Lower leg skin (tissue), 3 donors: ENCODE data around the gene ZNF783.

Experiments used
- POLR2A ChIP-seq, 2 donors: fragments of 450-650 bp; IDR thresholded peaks; one replicate each; pipeline ENCODE4 v1.6.1; 2016 to 2017; ENCODE audit warnings: antibody characterized with exemption in 2 of 2, mild to moderate bottlenecking in 1 of 2, moderate library complexity in 1 of 2
- TF ChIP-seq, protein P1 (sequence below), 3 donors: fragments of 450-650 bp; IDR thresholded peaks; one replicate each; pipeline ENCODE4 v1.5.1; 2016; ENCODE audit warnings: antibody characterized with exemption in 3 of 3, mild to moderate bottlenecking in 3 of 3, moderate library complexity in 2 of 3

DNA sequence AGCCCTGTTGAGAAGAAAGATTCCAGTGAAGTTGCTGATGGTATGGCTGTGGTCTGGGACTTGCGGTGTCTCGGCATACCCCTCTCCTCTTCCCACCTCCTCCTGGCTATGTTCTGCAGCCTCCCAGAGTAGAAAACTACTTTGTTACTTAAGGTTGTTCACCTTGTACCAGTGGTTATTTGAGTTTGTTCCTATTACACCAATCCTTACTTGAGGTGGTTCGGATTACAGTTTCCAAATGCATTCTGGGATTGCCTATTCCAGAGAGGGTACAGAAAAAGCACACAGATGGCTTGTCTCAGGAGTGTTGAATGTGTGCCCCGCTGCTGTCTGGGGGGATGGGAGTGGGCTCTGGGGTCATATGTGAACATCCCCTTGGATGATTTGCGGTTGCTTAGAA, 6.8 kb upstream of the ZNF783 start:
- TF ChIP-seq, protein P1, sequence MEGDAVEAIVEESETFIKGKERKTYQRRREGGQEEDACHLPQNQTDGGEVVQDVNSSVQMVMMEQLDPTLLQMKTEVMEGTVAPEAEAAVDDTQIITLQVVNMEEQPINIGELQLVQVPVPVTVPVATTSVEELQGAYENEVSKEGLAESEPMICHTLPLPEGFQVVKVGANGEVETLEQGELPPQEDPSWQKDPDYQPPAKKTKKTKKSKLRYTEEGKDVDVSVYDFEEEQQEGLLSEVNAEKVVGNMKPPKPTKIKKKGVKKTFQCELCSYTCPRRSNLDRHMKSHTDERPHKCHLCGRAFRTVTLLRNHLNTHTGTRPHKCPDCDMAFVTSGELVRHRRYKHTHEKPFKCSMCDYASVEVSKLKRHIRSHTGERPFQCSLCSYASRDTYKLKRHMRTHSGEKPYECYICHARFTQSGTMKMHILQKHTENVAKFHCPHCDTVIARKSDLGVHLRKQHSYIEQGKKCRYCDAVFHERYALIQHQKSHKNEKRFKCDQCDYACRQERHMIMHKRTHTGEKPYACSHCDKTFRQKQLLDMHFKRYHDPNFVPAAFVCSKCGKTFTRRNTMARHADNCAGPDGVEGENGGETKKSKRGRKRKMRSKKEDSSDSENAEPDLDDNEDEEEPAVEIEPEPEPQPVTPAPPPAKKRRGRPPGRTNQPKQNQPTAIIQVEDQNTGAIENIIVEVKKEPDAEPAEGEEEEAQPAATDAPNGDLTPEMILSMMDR (IDR thresholded peaks at IDR 0.05): no peak
- TF ChIP-seq POLR2A (IDR thresholded peaks at IDR 0.05): no peak
